ENCODE data around the gene PLEKHO2.

Gene PLEKHO2

GRCh38 chr15:64894395-64895056, 52.8 kb downstream of the PLEKHO2 start:
- TF ChIP-seq, protein P1, sequence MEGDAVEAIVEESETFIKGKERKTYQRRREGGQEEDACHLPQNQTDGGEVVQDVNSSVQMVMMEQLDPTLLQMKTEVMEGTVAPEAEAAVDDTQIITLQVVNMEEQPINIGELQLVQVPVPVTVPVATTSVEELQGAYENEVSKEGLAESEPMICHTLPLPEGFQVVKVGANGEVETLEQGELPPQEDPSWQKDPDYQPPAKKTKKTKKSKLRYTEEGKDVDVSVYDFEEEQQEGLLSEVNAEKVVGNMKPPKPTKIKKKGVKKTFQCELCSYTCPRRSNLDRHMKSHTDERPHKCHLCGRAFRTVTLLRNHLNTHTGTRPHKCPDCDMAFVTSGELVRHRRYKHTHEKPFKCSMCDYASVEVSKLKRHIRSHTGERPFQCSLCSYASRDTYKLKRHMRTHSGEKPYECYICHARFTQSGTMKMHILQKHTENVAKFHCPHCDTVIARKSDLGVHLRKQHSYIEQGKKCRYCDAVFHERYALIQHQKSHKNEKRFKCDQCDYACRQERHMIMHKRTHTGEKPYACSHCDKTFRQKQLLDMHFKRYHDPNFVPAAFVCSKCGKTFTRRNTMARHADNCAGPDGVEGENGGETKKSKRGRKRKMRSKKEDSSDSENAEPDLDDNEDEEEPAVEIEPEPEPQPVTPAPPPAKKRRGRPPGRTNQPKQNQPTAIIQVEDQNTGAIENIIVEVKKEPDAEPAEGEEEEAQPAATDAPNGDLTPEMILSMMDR (IDR thresholded peaks at IDR 0.05; ENCODE audit: low read depth, low read length) = no peak
- TF ChIP-seq EZH2phosphoT487 (IDR thresholded peaks at IDR 0.05; ENCODE audit: low read depth) = no peak
- H2AFZ ChIP-seq (ENCODE audit: low read depth, low read length) = no peak overlapping the region
- no peaks in the 10 kb centered on the region for H3K79me2 ChIP-seq (ENCODE audit: low read length)
- no peaks in the 10 kb centered on the region for H3K27me3 ChIP-seq (ENCODE audit: low read depth, low read length)
- peak overlapping the region; percentile 99 for H3K27ac ChIP-seq (ENCODE audit: low read length)
- H3K9me3 ChIP-seq (ENCODE audit: insufficient read depth, low read length) = no peaks in the 10 kb centered on the region
- peaks cover 74% of the 10 kb centered on the region for H3K4me1 ChIP-seq (ENCODE audit: low read length)
- H3K36me3 ChIP-seq (replicated peaks; ENCODE audit: low read depth, low read length) = no peaks in the 10 kb centered on the region
- peak overlapping the region; percentile 99 for H3K4me2 ChIP-seq (ENCODE audit: low read length)
- H4K20me1 ChIP-seq (ENCODE audit: insufficient read depth, low read length) = no peaks in the 10 kb centered on the region
- peak overlapping the region; percentile 84 for H3K4me3 ChIP-seq (ENCODE audit: low read length)
- peak overlapping the region; percentile 98 for H3K9ac ChIP-seq (ENCODE audit: low read length)

- Histone ChIP-seq H3K9me3 (ENCODE audit: insufficient read depth, low read length) (no peaks in the 10 kb centered on the region), H3K4me1 (ENCODE audit: low read length) (peaks cover 74% of the 10 kb centered on the region), H3K36me3 (replicated peaks; ENCODE audit: low read depth, low read length) (no peaks in the 10 kb centered on the region), H4K20me1 (ENCODE audit: insufficient read depth, low read length) (no peaks in the 10 kb centered on the region), H3K27ac (ENCODE audit: low read length) (peak overlapping the region; percentile 99), H3K27me3 (ENCODE audit: low read depth, low read length) (no peaks in the 10 kb centered on the region), H3K9ac (ENCODE audit: low read length) (peak overlapping the region; percentile 98), H3K4me3 (ENCODE audit: low read length) (peak overlapping the region; percentile 84), H2AFZ (ENCODE audit: low read depth, low read length) (no peak overlapping the region), H3K79me2 (ENCODE audit: low read length) (no peaks in the 10 kb centered on the region), H3K4me2 (ENCODE audit: low read length) (peak overlapping the region; percentile 99)
- TF ChIP-seq, protein P1 (IDR thresholded peaks at IDR 0.05; ENCODE audit: low read depth, low read length) = peak; percentile 57
- TF ChIP-seq EZH2phosphoT487 (IDR thresholded peaks at IDR 0.05; ENCODE audit: low read depth) = no peak
Measured at GRCh38 chr15:64895285-64896065, 53.8 kb downstream of the PLEKHO2 start.

- peaks cover 7% of the 10 kb centered on the region; the same call in 1 of the 2 replicates for H3K9me3 ChIP-seq (ENCODE audit: insufficient read depth, low read length)
- peak overlapping the region; percentile 84 for H3K4me3 ChIP-seq (ENCODE audit: low read length)
- no peaks in the 10 kb centered on the region for H3K79me2 ChIP-seq (ENCODE audit: low read length)
- H2AFZ ChIP-seq (ENCODE audit: low read depth, low read length) = no peak overlapping the region
- H3K9ac ChIP-seq (ENCODE audit: low read length) = peak overlapping the region; percentile 98
- H3K4me1 ChIP-seq (ENCODE audit: low read length) = peaks cover 64% of the 10 kb centered on the region
- H3K36me3 ChIP-seq (replicated peaks; ENCODE audit: low read depth, low read length) = peaks cover 6% of the 10 kb centered on the region
- H3K27me3 ChIP-seq (ENCODE audit: low read depth, low read length) = no peaks in the 10 kb centered on the region
- H4K20me1 ChIP-seq (ENCODE audit: insufficient read depth, low read length) = no peaks in the 10 kb centered on the region
- peak overlapping the region; percentile 99 for H3K4me2 ChIP-seq (ENCODE audit: low read length)
- H3K27ac ChIP-seq (ENCODE audit: low read length) = peak overlapping the region; percentile 99
- TF ChIP-seq, protein P1 (IDR thresholded peaks at IDR 0.05; ENCODE audit: low read depth, low read length) = no peak
- no peak for TF ChIP-seq EZH2phosphoT487 (IDR thresholded peaks at IDR 0.05; ENCODE audit: low read depth)
Measured at GRCh38 chr15:64896371-64897069, 54.8 kb downstream of the PLEKHO2 start.
